DMS153 treated with DMSO at 0.1 percent for 48 hours (cell line): ENCODE measurements around the gene CMTR1.

Source experiments
- DNase-seq: peaks from one replicate; lab custom pipeline; 2025; ENCODE audit not compliant: unreplicated experiment; lab: John Stamatoyannopoulos, UW

Gene CMTR1

DNA sequence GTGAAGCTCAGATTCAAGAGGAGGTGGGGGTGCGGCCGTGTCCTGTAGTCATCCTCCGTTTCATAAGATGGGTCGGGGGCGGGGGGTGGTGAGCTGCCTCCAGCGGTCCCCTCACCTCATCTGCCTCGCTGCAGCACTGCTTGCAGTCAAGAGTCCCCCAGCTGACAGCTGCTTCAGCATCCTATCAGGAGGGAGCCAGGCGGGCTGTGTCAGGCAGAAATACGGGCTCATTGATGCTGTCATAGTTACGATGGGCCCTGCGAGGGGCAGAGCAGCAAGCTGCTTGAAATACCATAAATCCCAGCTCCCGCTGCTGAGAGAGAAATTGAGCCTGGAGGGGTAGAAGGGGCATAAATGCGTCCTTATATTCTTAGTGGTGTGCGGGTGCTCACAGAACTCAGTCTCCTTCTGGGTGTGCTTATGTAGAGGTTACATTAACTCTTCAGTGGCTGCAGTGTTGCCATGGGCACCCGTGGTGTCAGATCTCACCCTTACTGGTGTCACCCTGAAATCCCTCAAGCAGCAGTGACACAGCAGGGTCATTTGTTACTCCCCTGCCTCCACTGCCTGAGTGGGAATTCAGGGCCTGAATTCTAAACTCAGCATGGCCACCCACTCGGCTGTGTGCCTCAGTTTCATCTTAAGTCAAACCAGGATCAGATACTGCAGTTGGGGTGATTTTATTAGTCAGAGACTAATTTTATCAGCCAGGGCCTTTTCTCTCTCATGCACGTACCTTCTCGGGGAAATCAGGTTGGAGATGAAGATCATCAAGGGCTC is 44.8 kb downstream of the CMTR1 start:
- DNase-seq, result no peak

GRCh38 chr6:37478827-37479226 is 45.8 kb downstream of the CMTR1 start:
- DNase-seq, result no peak

- DNase-seq, result no peak
Measured at GRCh38 chr6:37479266-37479854, 46.3 kb downstream of the CMTR1 start.

DNA sequence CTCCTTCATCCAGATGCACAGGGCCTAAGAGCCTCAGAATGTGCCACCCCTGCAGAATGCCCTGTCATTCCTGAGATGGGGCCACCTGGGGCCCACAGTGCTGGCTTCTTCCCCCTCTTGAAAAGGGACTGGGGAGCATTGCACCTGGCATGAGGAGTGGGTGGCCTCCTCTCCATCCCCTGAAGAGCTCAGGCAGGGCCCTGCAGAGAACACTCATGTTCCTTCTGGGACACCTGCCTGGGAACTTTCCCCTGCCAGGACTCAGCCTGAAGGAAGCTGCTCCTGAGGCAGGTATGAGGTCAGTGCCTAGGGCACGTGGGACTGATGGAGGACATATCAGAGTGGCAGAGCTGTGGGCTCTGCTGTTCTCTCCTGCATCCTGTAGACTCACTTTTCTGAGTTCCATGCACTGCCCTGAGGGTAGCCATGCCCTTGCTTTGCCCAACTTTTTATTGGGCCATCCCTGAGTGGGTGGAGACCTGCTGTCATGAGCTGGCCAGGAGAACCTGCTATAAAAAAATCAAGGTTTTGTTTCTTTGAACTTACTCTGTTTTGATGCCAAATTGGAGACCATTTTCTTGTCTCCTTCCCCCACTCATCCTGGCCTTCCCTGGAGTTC is 47.2 kb downstream of the CMTR1 start:
- DNase-seq, result no peak

- no peak for DNase-seq
Measured at GRCh38 chr6:37480951-37481534, 48.0 kb downstream of the CMTR1 start.

- no peak for DNase-seq
Measured at GRCh38 chr6:37481711-37482605, 48.9 kb downstream of the CMTR1 start.

DNA sequence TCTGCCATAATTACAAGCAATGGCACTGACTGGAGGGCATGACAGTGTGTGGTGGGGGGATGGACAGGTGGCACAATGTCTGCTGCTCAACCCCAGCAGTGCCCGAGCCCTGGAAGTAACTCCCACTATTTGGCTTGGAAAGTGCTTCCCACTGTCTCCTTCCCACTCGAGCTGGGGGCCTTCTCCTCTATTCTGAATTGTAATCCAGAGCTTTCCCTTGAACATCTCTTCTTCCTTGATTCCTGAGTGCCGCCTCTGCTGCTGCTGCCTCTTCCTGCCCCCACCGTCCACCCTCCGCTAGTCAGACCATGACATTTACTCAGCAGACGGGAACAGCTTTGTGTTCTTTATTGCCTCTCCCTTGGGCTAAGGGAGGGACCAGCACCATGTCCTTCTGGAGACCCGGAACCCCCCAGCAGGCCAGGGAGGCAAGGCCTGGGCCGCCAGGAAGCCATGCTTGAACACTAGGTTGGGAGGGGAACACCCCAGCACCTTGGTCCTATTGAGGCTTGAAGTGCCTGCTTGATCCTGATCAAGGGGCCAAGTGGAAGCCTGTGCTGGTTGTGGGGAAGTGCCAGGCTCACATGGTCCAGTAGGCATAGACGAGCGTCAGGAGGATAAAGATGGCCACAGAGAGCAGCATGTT is 49.7 kb downstream of the CMTR1 start:
- no peak for DNase-seq

DNA sequence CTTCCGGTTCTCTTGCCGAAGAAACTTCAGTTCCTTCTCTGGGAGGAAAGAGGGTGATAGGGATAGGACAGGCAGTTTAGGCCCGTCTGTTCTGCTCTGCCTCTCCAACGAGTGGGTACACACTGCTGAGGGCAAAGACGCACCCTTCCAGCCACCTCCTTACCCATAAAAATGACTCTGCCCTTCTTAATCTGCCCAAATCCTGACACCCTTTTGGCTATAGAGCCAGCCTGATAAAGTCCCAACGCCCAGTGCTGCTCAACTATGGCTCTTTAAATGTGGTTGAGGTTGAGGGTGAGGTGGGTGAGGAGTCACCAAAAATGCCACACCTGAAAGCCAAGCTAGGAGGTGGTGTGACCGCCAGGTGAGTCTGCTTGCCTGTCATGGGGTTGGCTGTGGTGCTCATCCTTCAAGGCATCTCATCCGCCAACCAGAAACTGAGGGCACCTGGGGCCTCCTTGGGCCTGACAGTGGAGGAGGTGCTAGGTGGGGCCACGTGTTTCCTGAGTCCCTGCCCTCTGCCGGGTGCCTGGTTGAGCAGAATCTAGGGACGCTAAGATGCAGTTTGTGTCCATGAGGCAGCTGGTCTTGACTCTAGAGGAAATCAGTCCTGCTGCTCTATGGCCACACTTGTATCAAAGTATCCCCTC is 50.4 kb downstream of the CMTR1 start:
- DNase-seq, result no peak

DNA sequence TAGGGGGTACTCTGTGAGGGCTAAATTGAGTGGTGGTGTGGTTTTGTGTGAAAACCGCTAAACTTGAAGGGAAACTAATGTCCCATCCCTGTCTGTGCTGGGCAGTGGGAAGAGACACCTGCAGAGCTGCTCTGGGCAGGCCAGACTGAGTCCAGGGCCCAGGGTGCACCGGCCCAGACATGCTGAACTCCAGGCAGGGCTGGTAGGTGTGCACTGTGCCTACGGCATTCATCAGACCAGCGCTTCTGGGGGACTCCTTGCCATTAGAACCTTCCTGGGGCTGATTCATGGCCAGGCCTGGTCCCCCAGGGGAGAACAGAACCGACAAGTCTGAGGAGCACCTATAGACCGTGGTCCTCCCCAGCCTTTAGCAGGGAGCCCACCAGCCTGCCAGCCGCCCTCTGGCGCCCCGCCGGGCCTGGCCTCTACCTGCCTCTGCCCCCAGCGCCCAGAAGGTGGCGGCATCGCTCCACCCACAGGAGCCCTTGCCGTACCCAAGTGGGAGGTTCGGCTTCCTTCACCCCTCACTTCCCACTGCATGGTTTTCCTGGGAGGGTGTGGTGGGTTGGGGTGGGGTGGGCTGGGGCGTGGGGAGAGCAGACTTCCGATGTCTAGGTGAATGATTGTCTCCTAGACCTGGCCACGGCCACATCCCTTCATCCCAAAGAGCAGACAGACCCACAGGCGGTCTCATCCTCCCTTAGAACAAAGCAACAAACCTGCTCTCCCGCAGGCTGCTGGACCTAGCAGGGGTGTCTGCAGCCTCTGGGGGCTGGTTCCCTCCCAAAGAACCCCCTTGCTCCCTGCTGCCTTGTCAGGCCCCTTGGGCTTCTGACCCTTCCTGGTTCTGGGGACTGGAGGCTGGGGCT is 51.1 kb downstream of the CMTR1 start:
- no peak for DNase-seq

- no peak for DNase-seq
Measured at GRCh38 chr6:37484786-37485170, 51.8 kb downstream of the CMTR1 start.

DNA sequence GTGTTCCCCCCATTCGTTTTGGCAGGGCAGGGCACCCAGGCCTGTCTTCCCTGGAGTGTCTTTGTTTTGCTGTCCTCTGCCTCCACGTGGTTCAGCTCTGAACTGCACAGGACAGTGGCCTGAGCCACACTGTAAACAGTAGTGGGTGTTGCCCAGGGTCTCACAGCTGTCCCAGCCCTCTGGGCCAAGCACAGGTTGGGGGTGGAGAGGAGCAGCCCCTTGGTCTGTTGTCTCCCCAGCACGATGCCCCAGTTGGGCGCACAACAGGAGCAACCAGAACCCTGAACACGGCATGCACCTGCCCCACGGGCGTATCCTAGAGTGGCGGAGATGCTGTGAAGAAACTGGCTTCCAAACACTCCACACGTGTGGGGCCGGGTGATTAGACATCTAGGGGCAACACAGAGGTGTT is 52.3 kb downstream of the CMTR1 start:
- no peak for DNase-seq

DNA sequence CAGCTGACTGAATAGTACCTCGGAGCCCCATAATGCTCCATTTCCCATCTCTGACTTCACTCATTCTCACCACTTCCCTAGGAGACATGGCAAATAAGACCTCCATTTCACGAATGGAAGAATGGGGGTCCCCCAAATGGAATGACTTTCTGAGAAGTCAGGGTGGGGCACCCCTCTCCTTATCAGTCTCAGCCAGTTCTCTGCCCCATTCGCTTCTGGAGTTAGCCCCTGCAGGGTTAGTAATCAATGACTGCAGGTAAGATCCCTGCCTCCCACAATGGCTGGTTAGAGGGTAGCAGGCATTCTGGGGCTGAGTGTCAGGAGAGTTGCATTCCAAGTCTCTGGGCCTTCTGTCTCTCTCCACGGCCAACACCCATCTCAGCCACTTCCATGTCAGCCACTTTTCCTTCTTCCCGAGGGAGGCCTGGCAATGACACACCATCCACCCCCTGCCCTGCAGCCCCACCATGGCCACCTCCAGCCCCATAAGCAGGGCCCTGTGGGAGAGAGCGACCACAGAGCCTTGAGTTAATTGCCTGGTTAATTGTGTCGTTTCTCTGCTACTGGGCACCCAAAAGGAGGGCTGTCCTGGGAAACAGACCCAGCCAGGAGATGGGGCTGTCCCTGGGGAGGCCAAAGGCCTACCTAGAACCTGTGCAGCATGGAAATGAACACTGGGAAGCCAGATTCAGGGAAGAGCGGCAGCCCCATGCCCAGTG is 53.3 kb downstream of the CMTR1 start:
- no peak for DNase-seq

GRCh38 chr6:37487591-37488380 is 54.8 kb downstream of the CMTR1 start:
- no peak for DNase-seq

DNA sequence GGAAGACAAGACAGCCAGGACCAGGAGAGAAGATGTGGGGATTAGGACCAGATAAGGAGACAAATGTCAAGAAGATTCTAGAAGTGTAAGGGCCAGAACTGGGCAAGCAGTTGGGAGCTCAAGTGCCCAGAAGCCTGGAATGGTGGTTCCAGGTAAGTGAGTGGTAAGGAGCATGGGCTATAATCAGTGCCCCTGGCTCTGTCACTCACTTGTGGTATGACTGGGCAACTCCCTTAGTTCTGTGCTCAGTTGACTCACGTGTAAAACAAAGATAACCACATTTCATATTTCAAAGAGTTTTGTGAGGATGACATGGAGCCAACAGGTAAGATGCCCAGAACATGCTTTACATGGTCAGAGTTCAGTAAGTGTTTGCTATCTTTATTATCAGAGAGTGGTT is 55.5 kb downstream of the CMTR1 start:
- no peak for DNase-seq

GRCh38 chr6:37489697-37490336 is 56.8 kb downstream of the CMTR1 start:
- no peak for DNase-seq

- no peak for DNase-seq
Measured at GRCh38 chr6:37490536-37491170, 57.6 kb downstream of the CMTR1 start.
